Putamen (tissue), 1 donor: ENCODE measurements around the gene CLEC6A.
"Not testable (repeated sequence)": the region's sequence is repeated elsewhere in the genome, so short reads cannot be mapped to it uniquely, and the experiment has no call there.

Experiments used
- DNase-seq: peaks from one replicate; pipeline ENCODE4 v3.0.0-alpha.2; 2016; ENCODE audit warnings: low spot score

Gene CLEC6A

DNA sequence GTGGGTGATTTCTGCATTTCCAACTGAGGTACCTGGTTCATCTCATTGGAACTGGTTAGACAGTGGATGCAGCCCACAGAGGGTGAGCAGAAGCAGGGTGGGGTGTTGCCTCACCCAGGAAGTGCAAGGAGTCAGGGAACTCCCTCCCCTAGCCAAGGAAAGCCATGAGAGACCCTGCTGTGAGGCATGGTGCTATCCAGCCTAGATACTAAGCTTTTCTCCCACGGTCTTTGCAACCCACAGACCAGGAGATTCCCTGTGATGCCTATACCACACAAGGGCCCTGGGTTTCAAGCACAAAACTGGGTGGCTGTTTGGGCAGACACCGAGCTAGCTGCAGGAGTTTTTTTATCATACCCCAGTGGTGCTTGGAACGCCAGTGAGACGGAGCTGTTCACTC, 39.9 kb downstream of the CLEC6A start:
- DNase-seq, result not testable (repeated sequence)

DNA sequence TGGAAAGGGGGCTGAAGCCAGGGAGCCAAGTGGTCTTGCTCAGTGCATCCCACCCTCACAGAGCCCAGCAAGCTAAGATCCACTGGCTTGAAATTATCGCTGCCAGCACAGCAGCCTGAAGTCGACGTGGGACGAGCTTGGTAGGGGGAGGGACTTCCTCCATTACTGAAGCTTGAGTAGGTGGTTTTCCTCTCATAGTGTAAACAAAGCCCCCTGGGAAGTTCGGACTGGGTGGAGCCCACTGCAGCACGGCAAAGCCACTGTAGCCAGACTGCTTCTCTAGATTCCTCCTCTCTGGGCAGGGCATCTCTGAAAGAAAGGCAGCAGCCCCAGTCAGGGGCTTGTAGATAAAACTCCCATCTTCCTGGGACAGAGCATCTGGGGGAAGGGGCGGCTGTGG, 40.3 kb downstream of the CLEC6A start:
- DNase-seq, result not testable (repeated sequence)

GRCh38 chr12:8499616-8500015, 43.9 kb downstream of the CLEC6A start:
- DNase-seq, result no peak

GRCh38 chr12:8501720-8502119, 46.0 kb downstream of the CLEC6A start:
- no peak for DNase-seq

DNA sequence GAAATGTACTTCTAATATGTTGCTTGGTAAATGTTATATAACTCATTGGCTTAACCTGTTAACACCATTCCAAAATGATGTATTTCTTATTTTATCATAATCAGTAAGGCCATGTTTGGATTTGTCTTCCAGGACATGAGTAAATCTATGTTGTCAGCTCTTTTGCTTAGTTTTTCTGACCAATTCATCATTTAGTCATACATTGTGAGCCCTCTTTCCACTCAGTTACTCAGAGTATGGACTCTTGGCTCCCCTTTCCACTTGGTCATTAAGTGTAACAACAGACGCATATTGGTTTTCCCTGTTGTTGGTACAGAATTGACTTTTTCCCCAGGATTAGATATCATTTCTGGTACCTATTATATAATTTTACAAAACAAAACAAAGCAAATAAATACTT, 48.6 kb downstream of the CLEC6A start:
- no peak for DNase-seq

DNA sequence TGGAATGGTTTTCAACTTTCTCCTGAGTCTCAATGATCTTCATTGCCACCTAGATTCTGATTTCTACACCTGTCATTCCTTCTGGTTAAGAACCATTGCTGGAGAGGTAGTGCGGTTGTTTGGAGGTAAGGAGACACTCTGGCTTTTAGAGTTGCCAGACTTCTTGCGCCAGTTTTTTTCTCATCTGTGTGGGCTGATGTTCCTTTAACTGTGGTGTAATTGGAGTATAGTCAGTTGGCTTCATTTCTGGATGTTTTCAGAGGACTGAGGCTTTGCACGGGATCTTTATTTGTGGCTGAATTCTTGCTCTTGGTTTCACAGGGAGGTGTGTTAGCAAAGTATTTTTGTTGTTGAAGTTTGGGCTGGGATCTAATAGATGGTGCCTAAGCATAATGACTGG, 51.8 kb downstream of the CLEC6A start:
- DNase-seq, result no peak

DNA sequence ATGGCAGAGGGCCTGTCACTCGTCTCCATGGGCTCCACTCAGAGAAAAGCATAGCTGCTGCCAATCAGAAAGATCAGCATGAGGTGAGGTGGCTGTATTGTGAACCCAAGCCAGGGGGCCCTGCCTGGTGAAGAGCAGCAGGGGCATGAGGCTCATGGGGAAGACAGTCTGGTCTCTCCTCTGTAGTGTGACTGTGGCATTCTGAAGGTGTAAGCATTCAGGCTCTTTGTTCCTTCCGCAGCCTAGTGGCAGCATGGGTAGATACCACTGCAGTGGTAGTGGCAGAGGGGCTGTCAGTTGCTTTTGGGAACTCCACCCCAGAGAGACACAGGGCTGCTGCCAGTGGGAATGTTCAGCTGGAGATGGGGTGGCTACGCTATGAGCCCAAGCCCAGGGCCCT, 52.5 kb downstream of the CLEC6A start:
- DNase-seq, result no peak

- DNase-seq, result no peak
Observed at GRCh38 chr12:8508910-8509841, 53.4 kb downstream of the CLEC6A start.

- no peak for DNase-seq
Observed at GRCh38 chr12:8513256-8513655, 57.5 kb downstream of the CLEC6A start, which contains the start of gene CLEC4D. CLEC4D (plus strand) TSS chr12:8513503; CDS start chr12:8513733, 230 bp downstream.

DNA sequence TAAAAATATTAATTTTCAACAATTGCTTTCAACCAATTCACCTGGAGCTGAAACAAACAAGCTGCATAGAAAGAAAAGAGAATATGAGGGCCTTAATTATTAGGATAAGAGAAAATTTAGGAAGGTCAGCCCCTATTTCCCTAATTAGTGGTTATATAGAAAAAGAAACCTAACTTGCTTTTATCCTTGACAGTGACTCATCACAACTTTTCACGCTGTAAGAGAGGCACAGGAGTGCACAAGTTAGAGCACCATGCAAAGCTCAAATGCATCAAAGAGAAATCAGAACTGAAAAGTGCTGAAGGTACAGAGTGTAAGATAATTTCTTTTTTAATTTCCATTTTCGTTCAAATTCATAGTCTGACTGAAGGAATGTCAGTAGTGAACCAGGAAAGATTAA, 62.2 kb downstream of the CLEC6A start:
- DNase-seq, result no peak

DNA sequence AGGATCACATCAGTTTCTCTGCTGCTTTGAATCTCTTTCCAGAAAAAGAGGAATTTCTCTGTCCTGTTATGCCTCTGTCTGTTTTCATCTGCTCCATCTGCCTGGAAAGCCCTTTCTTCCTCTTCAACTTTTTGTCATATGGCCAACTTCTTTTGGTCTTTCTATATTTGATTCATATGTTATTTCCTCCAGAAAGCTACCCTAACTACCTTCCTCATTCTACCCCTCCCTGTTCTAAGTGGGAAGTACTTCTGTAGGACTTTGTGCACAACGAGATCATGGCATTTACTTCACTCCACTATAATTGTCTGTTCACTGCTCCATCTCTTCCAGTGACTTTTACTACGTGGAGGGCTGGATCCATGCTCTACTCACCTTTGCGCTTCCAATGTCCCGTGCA, 63.4 kb downstream of the CLEC6A start:
- DNase-seq, result no peak

DNA sequence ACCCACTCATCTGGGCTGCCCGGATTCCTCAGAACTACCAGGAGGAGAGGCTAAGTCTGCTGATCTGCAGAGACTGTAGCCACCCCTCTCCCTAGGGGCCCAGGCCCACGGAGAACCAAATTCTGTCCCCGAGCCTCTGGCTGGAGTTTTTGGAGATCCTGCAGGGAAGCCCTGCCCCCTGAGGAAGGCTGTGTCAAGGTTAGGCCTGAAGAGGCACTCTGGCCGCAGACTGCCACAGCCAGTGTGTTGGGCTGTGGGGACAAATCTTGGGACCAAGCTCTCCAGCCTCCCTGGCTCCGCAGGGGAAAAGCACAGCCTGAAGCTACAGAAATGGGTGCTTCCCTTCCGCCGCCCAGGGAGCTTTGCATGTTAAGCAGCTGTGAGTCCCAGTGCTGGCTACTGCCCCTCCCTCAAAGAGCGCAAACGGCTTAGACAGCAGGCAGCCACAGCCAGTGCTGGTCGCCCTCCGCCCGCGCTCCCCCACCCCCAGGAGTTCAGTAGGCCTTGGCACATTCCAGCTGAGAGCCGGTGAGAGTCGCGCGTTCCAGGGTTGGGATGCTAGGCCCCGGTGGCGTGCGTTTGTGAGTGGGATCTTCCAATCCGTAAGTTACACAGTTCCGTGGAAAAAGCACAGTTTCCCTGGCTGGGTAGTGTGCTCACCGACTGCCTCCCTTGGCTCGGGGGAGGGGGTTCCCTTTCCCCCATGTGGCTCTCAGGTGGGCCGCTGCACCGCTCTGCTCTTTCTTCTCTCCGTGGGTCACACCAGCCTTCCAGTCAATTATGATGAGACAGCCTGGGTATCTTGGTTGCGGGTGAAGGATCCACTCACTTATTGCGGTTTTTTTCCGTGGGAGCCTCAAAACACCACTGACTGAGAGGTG, 71.7 kb downstream of the CLEC6A start:
- DNase-seq, result no peak
